Measurements from ENCODE around the gene LTB4R2. TPM values are rescaled to one million over a fixed set of nuclear protein-coding genes. Genes with fewer than 3 reads are reported as not detected.

The LTB4R2 gene
- total and polyA plus RNA-seq, 2 donors (not counting 3 experiments of a cell fraction or from before 2014, with no cell fraction given) = 5.5 to 13.1 TPM

- DNase-seq (ENCODE audit: low read depth, low spot score) (no peak), FAIRE-seq (no peak)
- no peaks in the 10 kb centered on the region for H4K20me1 ChIP-seq (replicated peaks; ENCODE audit: control insufficient read depth, extremely low read depth, insufficient read depth, low read length)
- CTCF ChIA-PET = interaction anchor here (4.4 to 20.1 kb wide), 3 partner anchors 9 to 109 kb away, joined by 14 to 811 read pairs (median 23); partner anchors contain the start of genes CBLN3, CIDEB and KHNYN
- no peak overlapping the region for H3K4me2 ChIP-seq (ENCODE audit: insufficient read depth, low read length)
- POLR2A ChIA-PET = no interaction called here
- no TSS peak for BruUV-seq (replicated peaks)
- no peaks in the 10 kb centered on the region for H3K27me3 ChIP-seq (ENCODE audit: control insufficient read depth in 2 of 2, insufficient read depth in 2 of 2, low read length in 2 of 2)
- H2AFZ ChIP-seq (ENCODE audit: low read depth, low read length) = no peak overlapping the region
- H3K9me1 ChIP-seq (replicated peaks; ENCODE audit: control insufficient read depth, extremely low read depth, insufficient read depth, low read length) = no peaks in the 10 kb centered on the region
- no peak overlapping the region for H3K4me3 ChIP-seq (replicated peaks in 1 of 3; ENCODE audit: insufficient read depth in 1 of 3, low read depth in 1 of 3, low read length in 3 of 3)
- intact Hi-C loops (cut with micrococcal nuclease) (no loop called here), dilution Hi-C loops (cut with MboI; ENCODE audit: extremely low pct_ligation_motif_present, low sequenced_read_pairs) (no loop called here)
- H3K27ac ChIP-seq (ENCODE audit: insufficient read depth, low read depth, low read length) = no peak overlapping the region
- peaks cover 0 to 18% of the 10 kb centered on the region in 2 experiments for H3K36me3 ChIP-seq (ENCODE audit: control insufficient read depth in 2 of 2, extremely low read depth in 1 of 2, insufficient read depth in 2 of 2, low read length in 2 of 2)
- H3K9ac ChIP-seq (replicated peaks; ENCODE audit: extremely low read depth, insufficient read depth, low read length) = no peak overlapping the region
- H3K4me1 ChIP-seq (ENCODE audit: control insufficient read depth, extremely low read depth, insufficient read depth, low read length) = peaks cover 5% of the 10 kb centered on the region
- no peaks in the 10 kb centered on the region for H3K79me2 ChIP-seq (ENCODE audit: control insufficient read depth, insufficient read depth, low read length)
- no peaks in the 10 kb centered on the region for H3K9me3 ChIP-seq (replicated peaks; ENCODE audit: control insufficient read depth, insufficient read depth, low read length)
- TF ChIP-seq JUN (IDR thresholded peaks at IDR 0.05; ENCODE audit: borderline replicate concordance, insufficient read depth, insufficient read length, low read depth) (no peak), MAX (IDR thresholded peaks at IDR 0.05; ENCODE audit: insufficient read depth, insufficient read length) (no peak), GATA2 (IDR thresholded peaks at IDR 0.05; ENCODE audit: insufficient read depth, insufficient read length, low read depth, low read length) (no peak), POLR2AphosphoS5 (IDR thresholded peaks at IDR 0.05; ENCODE audit: insufficient read depth, low read depth, low read length) (no peak), CTCF (IDR thresholded peaks at IDR 0.05; ENCODE audit: extremely low read depth in 1 of 2, insufficient read depth in 1 of 2, low read depth in 1 of 2, low read length in 2 of 2) (no peak), POLR2A (IDR thresholded peaks at IDR 0.05; ENCODE audit: low read depth, low read length) (no peak), EZH2 (IDR thresholded peaks at IDR 0.05; ENCODE audit: borderline replicate concordance, low read depth, low read length, severe bottlenecking) (no peak), MYC (IDR thresholded peaks at IDR 0.05; ENCODE audit: low read depth, low read length) (no peak)
These were observed 15.1 kb downstream of the LTB4R2 start for GRCh38 chr14:24325041-24325530.

Measured in endothelial cell of umbilical vein (primary cell).